ENCODE results near the gene DAAM1. TPM values are rescaled to one million over a fixed set of nuclear protein-coding genes. Genes with fewer than 3 reads are reported as not detected.

The DAAM1 gene
- polyA plus RNA-seq, 3 donors = 10.1 to 20.2 (median 18.4) TPM

GRCh38 chr14:59297071-59297776, 108.8 kb downstream of the DAAM1 start:
- WGBS, 3 donors = 59 to 62% (median 62%) methylated on average over 5 of the region's 5 CpGs
- H3K27ac ChIP-seq (ENCODE audit: low read depth, low read length) = no peak overlapping the region

DNA sequence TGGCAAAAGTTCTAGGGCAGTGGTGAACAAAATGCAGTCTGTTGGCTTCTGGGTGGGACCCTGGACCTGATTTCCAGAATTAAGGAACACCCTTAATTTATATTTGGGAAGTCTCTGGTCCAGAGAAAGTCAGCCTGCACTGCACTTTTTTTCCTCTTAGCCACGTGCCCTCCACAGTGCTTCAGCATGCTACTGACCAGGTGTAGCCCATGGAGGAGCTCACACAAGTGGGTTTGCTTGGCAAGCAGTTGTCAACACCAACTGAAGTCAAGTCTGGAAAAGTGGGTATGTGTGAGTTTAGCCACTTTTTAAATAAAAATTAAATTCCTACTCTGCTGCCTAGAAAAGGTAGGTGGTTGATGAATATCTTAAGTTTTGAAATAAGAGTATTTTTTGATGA, 111.3 kb downstream of the DAAM1 start:
- 87 to 94% (median 88%) methylated on average over 1 of the region's 1 CpG for WGBS, 3 donors
- no peak overlapping the region for H3K27ac ChIP-seq (ENCODE audit: low read depth, low read length)

GRCh38 chr14:59301354-59301753, 112.9 kb downstream of the DAAM1 start:
- 51 to 77% (median 52%) methylated on average over 6 of the region's 6 CpGs for WGBS, 3 donors

DNA sequence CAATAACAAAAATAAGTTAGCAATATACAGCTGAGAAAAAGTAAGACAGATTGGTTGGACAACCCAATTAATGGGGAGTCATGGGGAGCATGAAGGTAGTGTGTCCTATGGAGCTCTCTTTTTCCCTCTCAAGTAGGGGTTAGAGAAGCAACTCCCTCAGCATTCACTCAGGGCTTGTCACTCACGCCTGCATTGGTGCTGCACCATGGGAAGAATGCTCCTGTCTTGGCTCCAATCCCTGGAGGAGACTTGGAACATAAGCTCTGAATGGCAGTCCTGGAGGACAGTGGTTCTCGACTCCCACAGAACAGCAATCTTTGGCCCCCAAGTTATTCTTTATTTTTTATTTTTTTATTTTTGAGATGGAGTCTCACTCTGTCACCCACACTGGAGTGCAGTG, 113.8 kb downstream of the DAAM1 start:
- WGBS, 3 donors = 93 to 99% (median 93%) methylated on average over 2 of the region's 2 CpGs
- H3K27ac ChIP-seq (ENCODE audit: low read depth, low read length) = no peak overlapping the region

More at GRCh38 chr14:59301354-59301753, 112.9 kb downstream of the DAAM1 start:
- H3K27ac ChIP-seq (ENCODE audit: low read depth, low read length) = no peak overlapping the region

DNA sequence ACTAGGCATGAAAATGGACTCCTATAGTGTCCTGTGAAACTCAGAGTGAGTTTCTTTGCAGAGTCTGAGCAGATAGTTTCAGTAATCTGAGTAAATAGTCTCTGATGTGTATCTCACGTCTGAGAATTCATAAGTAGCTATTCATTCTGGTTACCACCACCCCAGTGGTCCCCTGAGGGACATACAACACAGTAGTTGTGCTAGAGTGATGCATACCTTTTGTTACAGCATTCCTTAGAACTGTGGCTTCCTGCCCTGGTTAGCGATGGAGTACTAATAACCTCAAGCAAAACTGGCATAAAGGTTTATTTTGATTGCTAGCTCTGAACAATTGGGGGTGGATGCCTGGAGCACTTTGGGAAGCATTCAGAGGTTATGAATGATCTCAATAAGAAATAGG, 114.7 kb downstream of the DAAM1 start:
- no peak overlapping the region for H3K27ac ChIP-seq (ENCODE audit: low read depth, low read length)

GRCh38 chr14:59305231-59305630, 116.8 kb downstream of the DAAM1 start:
- H3K27ac ChIP-seq (ENCODE audit: low read depth, low read length) = no peak overlapping the region

More for the DNA sequence above, 114.7 kb downstream of the DAAM1 start:
- 87 to 90% (median 89%) methylated on average over 2 of the region's 2 CpGs for WGBS, 3 donors

DNA sequence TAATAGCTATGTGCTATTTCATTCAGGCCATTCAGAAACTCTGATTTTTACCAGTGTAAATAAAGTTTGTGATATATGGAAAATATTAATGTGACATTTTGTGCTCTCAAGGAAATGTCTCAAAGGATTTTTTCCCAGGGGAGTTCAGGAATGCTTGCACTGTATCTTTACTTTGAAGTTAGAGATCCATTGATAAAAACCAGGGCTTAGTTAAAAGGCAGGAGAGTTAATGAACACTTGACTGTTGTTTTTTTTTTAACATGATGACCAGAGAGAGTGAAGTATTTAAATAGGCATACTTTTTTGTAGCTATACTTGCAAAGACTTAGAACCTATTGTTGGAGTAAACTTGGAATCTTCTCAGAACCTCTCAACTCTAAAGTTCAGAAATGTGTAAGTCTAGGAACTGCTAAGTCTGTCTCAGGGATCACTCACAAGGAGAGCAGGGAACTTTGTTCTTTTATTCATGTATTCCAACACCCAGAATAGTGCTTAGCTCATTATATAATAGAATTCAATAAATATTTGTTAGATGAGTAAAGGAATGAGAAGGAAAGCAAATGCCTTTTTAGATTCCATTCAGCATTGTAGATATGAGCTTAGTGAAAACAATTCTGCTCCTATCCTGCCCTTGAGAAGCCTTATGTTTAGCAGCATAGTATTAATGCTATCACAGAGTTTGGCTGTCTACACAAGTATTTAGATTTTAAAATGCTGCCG, 117.5 kb downstream of the DAAM1 start:
- no peak overlapping the region for H3K27ac ChIP-seq (ENCODE audit: low read depth, low read length)
- WGBS, 3 donors = 32 to 75% (median 35%) methylated on average over 1 of the region's 1 CpG

DNA sequence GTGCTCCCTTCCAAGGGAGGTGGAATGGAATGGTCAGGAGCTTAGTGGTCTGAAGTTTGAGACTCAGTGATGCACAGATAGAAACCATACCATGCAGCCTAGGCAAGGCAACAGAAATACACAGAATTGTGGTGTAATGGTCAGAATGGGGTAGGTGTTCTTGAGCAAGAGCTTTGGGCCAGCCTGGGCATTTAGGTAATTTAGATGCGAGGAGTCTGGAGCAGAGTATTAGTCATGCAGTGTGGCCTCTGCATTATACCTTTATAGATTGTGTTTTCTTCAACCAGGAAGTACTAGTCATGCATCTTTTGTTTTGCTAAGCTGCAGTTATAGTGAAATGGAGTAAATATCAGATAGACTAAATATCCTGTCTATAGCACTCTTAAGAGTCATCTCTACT, 118.3 kb downstream of the DAAM1 start:
- WGBS, 3 donors = 80 to 91% (median 89%) methylated on average over 1 of the region's 1 CpG
- no peak overlapping the region for H3K27ac ChIP-seq (ENCODE audit: low read depth, low read length)

- no peak overlapping the region for H3K27ac ChIP-seq (ENCODE audit: low read depth, low read length)
These were observed 119.6 kb downstream of the DAAM1 start for GRCh38 chr14:59308086-59308485.

DNA sequence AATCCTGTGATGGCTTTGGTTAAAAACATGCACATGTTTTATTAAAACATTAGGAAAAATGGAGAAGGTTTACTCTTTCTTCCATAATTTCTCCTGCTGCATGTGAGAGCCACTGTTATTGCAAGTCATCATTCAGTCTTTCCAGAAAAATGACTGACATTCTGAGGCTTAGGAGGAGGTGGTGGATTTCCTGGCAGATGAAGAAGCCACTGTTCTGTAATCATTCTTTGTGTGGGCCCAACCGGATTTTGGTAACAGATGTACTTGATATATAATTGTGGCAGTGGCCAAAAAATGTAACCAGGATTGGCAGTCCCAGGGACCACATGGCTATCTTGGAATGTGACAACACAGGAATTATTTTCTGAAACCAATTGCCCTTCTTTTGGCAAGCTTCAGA, 120.2 kb downstream of the DAAM1 start:
- no peak overlapping the region for H3K27ac ChIP-seq (ENCODE audit: low read depth, low read length)
- 31 to 44% (median 41%) methylated on average over 1 of the region's 1 CpG for WGBS, 3 donors

GRCh38 chr14:59309291-59309900, 120.9 kb downstream of the DAAM1 start:
- 66 to 79% (median 71%) methylated on average over 7 of the region's 7 CpGs for WGBS, 3 donors
- H3K27ac ChIP-seq (ENCODE audit: low read depth, low read length) = no peak overlapping the region

- WGBS, 3 donors = 53 to 85% (median 60%) methylated on average over 3 of the region's 3 CpGs
- no peak overlapping the region for H3K27ac ChIP-seq (ENCODE audit: low read depth, low read length)
These were observed 122.2 kb downstream of the DAAM1 start for GRCh38 chr14:59310633-59311032.

DNA sequence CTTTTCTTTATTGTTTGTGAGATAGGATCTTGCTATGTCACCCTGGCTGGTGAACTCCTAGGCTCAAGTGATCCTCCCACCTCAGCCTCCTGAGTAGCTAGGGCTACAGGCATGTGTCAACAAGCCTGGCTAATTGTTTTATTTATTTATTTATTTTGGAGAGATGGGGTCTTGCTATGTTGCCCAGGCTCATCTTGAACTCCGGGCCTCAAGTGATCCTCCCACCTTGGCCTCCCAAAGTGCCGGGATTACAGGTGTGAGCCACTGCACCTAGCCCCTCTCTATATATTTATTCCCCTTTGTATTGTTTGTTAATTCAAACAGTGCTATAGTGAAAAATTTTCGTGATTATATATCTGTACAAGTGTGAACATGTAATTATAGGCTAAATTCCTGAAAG, 123.3 kb downstream of the DAAM1 start:
- WGBS, 3 donors = 88 to 95% (median 94%) methylated on average over 3 of the region's 3 CpGs
- H3K27ac ChIP-seq (ENCODE audit: low read depth, low read length) = no peak overlapping the region

- no peak overlapping the region for H3K27ac ChIP-seq (ENCODE audit: low read depth, low read length)
- WGBS, 3 donors = 60 to 76% (median 67%) methylated on average over 3 of the region's 3 CpGs
These were observed 124.7 kb downstream of the DAAM1 start for GRCh38 chr14:59313144-59313651.

DNA sequence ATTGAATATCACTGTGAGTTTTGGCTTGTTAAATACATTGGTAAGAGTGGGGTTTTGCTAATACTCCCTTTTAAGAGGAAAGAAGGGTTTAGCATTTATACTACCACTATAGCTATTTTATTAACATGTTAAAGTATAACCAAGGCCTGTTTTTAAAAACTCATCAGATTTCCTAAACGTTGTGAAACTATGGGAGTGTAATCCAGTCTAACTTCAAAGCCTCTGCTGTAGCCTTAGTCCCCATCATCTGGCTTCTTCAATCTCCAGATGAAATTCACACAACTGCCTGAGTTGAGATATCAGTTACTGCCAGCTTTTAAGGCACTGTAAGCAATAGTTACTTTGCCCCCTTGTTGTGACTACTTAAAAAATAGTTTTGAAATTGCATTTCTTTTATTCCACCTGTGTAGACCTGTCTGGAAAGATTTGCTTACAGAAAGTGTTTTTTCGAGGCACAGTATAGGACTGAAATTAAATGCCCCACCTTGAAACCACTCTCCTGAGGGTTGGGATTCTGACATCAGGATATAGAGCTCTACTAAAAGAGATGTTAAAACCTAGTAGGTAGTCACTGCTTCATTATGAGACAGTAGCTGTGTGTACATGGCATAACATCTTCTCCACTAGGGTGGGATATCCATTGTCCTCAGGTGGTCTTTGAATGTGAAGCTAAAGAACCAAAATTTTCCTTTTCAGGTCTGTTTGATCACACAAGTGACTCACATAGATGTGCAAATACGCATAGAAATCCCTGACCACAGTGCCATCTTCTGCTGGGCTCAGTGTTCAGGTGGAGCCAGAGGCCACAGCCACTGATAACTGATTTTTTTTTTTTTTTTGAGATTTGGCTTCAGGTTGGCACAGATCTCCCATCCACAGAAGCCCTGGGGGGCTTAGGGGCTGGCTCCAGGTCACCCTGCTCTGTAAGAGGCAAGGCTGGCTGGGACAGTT, 125.5 kb downstream of the DAAM1 start:
- H3K27ac ChIP-seq (ENCODE audit: low read depth, low read length) = no peak overlapping the region
- WGBS, 3 donors = 70 to 82% (median 79%) methylated on average over 3 of the region's 3 CpGs

DNA sequence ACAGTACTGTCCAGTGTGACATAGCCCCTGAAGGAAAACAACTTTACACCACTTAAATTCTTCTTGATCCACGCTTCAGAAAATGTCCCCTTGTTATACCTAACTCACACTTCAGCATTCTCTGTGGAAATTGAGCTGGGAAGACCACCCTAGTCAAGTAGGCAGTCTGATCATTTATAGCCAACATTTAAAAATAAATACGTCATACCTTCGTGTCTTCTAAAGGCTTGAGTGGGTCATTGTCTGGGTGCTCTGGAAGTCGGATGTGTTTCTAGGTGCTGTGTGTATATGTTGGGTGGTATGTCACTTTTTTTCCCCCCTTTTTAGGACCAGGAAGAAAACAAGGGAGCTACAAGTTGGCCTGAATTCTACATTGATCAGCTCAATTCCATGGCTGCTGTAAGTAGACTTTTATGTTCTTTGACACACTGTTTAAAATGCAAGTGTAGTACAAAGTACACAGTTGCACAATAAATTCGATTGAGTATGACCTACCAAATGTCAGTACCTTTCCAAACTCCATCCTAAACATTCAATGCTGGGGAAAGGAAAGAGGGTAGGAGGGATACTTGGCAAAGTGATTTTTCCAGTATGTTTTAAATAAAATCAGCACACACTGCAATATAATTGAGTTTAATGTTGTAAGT, 126.6 kb downstream of the DAAM1 start:
- 81 to 96% (median 94%) methylated on average over 5 of the region's 5 CpGs for WGBS, 3 donors
- no peak overlapping the region for H3K27ac ChIP-seq (ENCODE audit: low read depth, low read length)

- H3K27ac ChIP-seq (ENCODE audit: low read depth, low read length) = no peak overlapping the region
- WGBS, 3 donors = 17 to 56% (median 22%) methylated on average over 1 of the region's 1 CpG
These were observed 127.8 kb downstream of the DAAM1 start for GRCh38 chr14:59316151-59316830.

Data from adipose tissue (tissue), 3 donors.